Muscle layer of duodenum (tissue), 2 donors: ENCODE measurements around the gene IL31.
"Not testable (repeated sequence)": the region's sequence is repeated elsewhere in the genome, so short reads cannot be mapped to it uniquely, and the experiment has no call there.

ENCODE experiments used
- H3K27ac ChIP-seq: one replicate; pipeline ENCODE4 v1.7.0; 2013; ENCODE audit warnings: mild to moderate bottlenecking, low read length
- H3K27me3 ChIP-seq: one replicate; pipeline ENCODE4 v1.7.0; 2013; ENCODE audit warnings: low read depth, mild to moderate bottlenecking, control low read depth, low read length
- H3K36me3 ChIP-seq, 2 donors: one replicate each; pipeline ENCODE4 v1.7.0; 2013; ENCODE audit warnings: low read length in 2 of 2, control low read depth in 1 of 2, mild to moderate bottlenecking in 1 of 2; ENCODE audit not compliant: insufficient read depth in 2 of 2, control insufficient read depth in 1 of 2
- H3K4me1 ChIP-seq, 2 donors: one replicate each; pipeline ENCODE4 v1.7.0; 2013; ENCODE audit warnings: low read length in 2 of 2, mild to moderate bottlenecking in 2 of 2, control low read depth in 1 of 2, moderate library complexity in 1 of 2; ENCODE audit not compliant: insufficient read depth in 2 of 2, control insufficient read depth in 1 of 2
- H3K4me3 ChIP-seq, 2 donors: one replicate each; pipeline ENCODE4 v1.7.0; 2013; ENCODE audit warnings: low read length in 2 of 2, low read depth in 1 of 2, mild to moderate bottlenecking in 1 of 2
- H3K9me3 ChIP-seq, 2 donors: one replicate each; pipeline ENCODE4 v1.7.0; 2013; ENCODE audit warnings: low read length in 2 of 2, control low read depth in 1 of 2, mild to moderate bottlenecking in 1 of 2; ENCODE audit not compliant: control insufficient read depth in 1 of 2
- donor health status: healthy.

The IL31 gene

DNA sequence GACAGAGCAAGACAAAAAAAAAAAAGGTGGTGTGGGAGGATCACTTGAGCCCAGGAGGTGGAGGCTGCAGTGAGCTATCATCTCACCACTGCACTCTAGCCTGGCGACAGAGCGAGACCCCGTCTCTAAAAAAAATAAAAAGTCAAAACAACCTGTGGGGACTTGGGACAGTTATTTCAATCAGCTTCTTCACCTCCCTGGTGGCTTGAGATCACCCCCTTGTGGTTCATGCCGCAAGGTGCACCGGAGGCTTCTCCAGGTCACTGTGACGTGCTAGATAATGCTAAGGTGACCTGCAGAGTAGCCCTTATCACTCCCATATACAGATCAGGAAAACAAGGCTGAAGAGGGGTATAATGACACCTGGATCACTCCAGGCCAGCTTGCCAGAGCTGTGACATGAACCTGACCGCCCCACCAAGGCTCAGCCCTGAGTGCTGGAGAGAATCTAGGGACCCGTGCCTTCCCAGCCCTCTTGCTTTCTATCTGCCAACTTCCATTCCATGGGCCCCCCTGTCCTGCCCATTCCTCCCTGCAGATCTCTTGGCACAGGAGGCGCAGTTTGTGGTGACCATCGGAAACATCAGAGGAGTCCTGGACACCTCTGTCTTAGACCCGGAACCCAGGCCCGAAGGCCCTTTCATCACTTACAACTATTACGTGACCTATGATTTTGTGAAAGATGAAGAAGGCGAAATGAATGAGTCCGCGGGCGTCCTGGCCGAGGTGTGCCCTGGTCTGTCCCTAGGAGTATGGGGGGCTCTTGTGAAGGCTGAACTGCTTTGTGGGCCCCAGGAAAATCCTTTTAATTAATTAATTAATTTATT lies 17.0 kb upstream of the IL31 start:
- Histone ChIP-seq H3K4me1 (no peaks in the 10 kb centered on the region), H3K36me3 (no peaks in the 10 kb centered on the region), H3K27ac (no peak overlapping the region), H3K4me3 (no peak overlapping the region), H3K27me3 (no peaks in the 10 kb centered on the region), H3K9me3 (peaks cover 0 to 4% of the 10 kb centered on the region in 2 donors)

DNA sequence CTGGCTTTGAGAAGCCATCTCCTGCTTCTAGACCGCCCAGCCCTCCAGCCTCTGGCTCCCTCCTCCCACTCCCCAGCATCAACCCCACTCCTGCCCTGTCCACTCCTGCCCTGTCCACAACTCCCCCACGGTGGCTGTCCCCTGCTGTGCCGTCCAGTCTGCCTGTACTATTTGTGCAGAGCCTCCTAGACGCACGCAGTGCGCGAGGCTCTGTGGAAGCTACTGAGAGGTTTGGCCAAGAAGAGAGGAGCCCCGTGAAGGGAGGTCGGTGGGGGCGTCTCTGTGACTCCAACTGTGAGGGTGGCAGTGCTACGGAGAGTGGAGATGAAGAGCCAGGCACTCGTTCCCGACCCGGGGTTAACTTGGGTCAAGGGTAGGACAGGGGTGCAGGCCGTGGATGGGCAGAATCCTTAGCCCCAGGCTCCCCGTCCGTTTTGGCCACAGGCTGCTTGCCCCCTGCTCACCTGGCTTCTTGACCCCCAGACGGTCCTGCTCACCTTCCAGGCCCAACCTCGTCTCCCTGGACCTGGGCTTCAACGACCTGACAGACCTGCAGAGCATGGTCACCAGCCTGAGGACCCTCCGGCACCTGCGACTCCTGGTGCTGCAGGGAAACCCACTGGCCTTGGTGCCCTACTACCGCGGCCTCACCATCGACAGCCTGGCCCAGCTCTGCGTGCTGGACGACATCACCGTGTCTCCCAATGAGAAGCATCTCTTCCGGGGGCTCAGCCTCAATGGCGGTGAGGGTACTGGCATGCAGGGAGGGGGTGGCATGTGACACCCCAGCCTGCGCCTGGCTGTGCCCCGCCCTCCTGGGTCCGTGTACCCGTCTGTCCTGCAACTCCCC lies 15.8 kb upstream of the IL31 start:
- Histone ChIP-seq H3K27me3 (no peaks in the 10 kb centered on the region), H3K27ac (no peak overlapping the region), H3K4me3 (no peak overlapping the region), H3K36me3 (no peaks in the 10 kb centered on the region), H3K9me3 (no peaks in the 10 kb centered on the region), H3K4me1 (no peaks in the 10 kb centered on the region)

DNA sequence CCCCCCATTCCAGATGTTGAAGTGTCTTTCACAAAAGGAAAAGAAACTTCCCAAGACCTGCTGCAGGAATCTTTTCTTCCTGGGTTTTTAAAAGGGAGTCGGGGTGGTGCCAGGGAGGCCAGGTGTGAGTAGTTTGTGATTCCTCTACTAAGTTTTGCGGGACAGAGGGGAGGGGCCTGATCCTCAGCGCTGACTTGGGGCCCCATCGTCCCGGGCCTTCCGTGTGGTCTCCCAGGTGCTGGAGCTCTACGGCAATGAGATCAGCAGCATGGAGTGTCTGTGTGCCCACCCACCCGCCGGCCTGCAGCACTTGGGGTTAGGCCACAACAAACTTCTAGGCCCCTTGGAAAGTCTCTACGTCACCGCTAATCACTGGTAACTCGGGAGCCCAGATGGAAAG lies 13.4 kb upstream of the IL31 start:
- no peaks in the 10 kb centered on the region for H3K36me3 ChIP-seq
- H3K27me3 ChIP-seq = no peaks in the 10 kb centered on the region
- no peak overlapping the region for H3K27ac ChIP-seq
- no peak overlapping the region for H3K4me3 ChIP-seq
- H3K9me3 ChIP-seq = no peaks in the 10 kb centered on the region
- peaks cover 0 to 3% of the 10 kb centered on the region in 2 donors for H3K4me1 ChIP-seq

DNA sequence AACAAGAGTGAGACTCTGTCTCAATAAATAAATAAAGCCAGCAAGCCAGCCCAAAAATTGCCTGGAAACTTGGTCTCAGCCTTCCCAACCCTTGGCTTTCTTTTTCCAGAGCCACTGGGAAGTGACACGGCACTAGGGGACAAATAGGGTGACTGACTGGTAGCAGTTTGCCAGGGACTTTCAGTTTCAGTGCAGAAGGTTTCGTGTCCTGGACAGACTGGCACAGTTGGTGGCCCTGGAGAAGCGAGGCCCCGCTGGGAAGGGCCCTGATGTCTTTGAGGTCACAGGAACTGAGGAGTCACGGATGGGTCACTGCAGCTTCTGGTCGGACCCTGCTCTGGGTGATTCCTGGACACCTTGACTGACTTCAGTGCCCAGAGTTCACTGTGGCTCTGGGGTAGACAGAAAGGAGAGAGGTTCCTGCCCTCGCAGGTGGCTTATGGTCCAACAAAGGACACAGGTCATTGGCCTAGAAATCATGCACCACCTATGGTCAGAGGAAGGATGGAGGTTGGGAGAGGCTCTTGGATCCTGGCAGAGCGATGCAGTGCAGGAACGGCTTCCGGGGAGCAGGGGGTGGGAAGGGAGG lies 11.6 kb upstream of the IL31 start:
- H3K36me3 ChIP-seq = no peaks in the 10 kb centered on the region
- H3K27me3 ChIP-seq = no peaks in the 10 kb centered on the region
- peaks cover 0 to 3% of the 10 kb centered on the region in 2 donors for H3K4me1 ChIP-seq
- H3K4me3 ChIP-seq = no peak overlapping the region
- no peak overlapping the region for H3K27ac ChIP-seq
- H3K9me3 ChIP-seq = no peaks in the 10 kb centered on the region

DNA sequence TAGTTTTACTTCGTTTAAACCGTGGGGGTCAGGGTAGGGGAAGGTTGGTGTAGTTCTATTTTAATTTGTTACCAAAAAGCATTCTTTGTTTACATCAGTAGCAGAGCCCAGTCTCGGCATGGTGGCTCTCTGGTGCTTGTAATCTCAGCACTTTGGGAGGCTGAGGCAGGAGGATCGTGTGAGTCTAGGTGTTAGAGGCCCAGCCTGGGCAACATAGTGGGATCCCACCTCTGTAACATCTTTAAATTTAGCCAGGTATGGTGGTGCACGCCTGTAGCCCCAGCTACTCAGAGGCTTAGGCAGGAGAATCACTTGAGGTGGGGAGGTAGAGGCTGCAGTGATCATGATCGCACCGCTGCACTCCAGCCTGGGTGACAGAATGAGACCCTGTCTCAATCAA lies 11.1 kb upstream of the IL31 start:
- H3K4me3 ChIP-seq = no peak overlapping the region

DNA sequence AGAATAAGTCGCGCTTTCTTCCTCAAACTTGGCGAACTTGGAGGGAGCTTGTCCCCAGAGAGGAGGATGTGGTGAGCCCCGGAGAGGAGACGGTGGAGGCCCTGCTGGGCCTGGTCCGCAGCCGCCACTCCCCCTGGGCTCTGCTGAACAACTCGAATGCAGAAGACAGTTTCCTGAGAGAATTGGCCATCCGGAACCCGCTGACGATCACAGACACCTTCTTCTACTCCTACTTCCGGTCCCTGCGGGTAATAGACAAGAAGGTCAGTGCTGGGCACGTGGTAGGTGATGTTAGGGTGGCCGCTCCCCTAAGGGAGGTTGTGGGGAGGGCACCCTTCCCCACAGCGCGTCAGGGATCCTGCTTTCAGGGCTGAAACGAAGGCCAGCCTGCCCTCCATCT lies 10.5 kb upstream of the IL31 start:
- H3K36me3 ChIP-seq = no peaks in the 10 kb centered on the region

More for the DNA sequence above, 11.1 kb upstream of the IL31 start:
- Histone ChIP-seq H3K9me3 (no peaks in the 10 kb centered on the region), H3K27ac (no peak overlapping the region), H3K36me3 (no peaks in the 10 kb centered on the region), H3K4me1 (peaks cover 0 to 3% of the 10 kb centered on the region in 2 donors), H3K27me3 (no peaks in the 10 kb centered on the region)

DNA sequence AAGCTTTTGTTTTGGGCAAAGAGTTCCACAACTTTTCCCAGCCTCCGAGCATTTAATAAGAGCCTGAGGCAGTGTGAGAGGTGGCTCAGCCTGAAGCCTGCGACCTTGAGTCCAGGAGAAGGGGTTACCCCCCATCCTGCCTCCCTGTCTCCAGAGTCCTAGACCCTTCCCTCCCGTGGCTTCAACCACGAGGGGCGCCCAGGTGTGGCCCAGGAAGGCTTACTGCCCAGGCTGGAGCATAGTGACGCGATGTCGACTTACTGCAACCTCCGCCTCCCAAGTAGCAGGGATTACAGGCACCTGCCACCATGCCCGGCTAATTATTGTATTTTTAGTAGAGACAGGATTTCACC lies 9.5 kb upstream of the IL31 start:
- H3K27ac ChIP-seq = no peak overlapping the region
- H3K9me3 ChIP-seq = no peaks in the 10 kb centered on the region
- H3K4me1 ChIP-seq = peaks cover 0 to 3% of the 10 kb centered on the region in 2 donors
- H3K36me3 ChIP-seq = no peaks in the 10 kb centered on the region
- H3K4me3 ChIP-seq = peak overlapping the region in 1 of 2 donors; percentile 68
- H3K27me3 ChIP-seq = no peaks in the 10 kb centered on the region

More for the DNA sequence above, 10.5 kb upstream of the IL31 start:
- no peak overlapping the region for H3K4me3 ChIP-seq
- H3K27me3 ChIP-seq = no peaks in the 10 kb centered on the region
- peaks cover 0 to 3% of the 10 kb centered on the region in 2 donors for H3K4me1 ChIP-seq
- no peaks in the 10 kb centered on the region for H3K9me3 ChIP-seq
- H3K27ac ChIP-seq = no peak overlapping the region

DNA sequence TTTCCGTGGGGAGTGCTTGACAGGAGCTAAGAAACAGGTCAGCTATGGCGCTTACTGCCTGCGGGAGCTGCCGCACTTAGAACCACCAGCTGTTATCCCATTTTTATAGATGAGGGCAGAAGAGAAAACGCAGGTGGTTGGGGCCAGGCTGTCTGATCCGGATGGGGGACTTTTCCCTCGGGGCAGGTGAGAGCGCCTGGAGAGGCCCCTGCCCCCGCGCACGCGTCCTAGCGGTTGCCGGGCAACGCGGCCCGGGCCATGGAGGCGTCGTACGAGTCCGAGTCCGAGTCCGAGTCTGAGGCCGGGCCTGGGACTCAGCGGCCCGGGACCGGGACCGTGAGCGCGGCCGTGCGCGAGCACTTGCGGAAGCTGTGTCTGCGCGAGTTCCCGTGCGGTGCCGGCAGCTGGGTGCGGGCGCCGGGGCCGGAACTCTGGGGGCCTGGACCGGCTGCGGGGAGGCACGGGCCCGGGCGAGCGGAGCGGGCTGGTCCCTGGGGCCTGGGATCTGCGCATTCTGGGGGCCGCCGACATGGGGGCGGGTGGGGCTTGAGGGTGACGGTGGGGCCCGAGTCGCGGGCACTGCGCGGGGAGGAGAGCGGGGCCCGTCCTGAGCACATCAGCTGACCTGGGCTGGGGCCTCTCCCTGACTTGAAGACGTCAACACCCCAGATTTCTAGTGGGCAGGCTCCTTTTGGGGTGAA lies 9.0 kb upstream of the IL31 start, which contains the start of gene LRRC43:
Gene LRRC43, plus strand, starts transcription at position 237 of the 701 bp plus-strand sequence. Its CDS starts 22 bp downstream, at position 259.
- Histone ChIP-seq H3K27me3 (no peaks in the 10 kb centered on the region), H3K4me3 (peak within 1 kb of the TSS; percentile 44 to 68), H3K4me1 (peaks cover 0 to 3% of the 10 kb centered on the region in 2 donors), H3K36me3 (no peaks in the 10 kb centered on the region), H3K27ac (no peak within 1 kb of the TSS), H3K9me3 (no peaks in the 10 kb centered on the region)

DNA sequence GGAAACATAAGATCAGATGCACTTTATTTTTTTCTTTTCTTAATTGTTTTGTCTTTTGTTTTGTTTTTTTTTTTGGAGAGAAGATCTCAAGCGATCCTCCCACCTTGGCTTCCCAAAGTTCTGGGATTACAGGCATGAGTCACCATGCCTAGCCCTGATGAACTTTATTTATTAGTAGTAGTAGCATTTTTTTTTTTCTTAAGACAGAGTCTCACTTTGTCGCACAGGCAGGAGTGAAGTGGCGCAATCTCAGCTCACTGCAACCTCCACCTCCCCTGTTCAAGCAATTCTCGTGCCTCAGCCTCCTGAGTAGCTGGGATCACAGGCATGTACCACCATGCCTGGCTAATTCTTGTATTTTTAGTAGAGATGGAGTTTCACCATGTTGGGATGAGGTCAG lies 2.5 kb upstream of the IL31 start:
- not testable (repeated sequence) for H3K27me3 ChIP-seq, H3K36me3 ChIP-seq, H3K4me1 ChIP-seq, H3K27ac ChIP-seq, H3K9me3 ChIP-seq, H3K4me3 ChIP-seq

DNA sequence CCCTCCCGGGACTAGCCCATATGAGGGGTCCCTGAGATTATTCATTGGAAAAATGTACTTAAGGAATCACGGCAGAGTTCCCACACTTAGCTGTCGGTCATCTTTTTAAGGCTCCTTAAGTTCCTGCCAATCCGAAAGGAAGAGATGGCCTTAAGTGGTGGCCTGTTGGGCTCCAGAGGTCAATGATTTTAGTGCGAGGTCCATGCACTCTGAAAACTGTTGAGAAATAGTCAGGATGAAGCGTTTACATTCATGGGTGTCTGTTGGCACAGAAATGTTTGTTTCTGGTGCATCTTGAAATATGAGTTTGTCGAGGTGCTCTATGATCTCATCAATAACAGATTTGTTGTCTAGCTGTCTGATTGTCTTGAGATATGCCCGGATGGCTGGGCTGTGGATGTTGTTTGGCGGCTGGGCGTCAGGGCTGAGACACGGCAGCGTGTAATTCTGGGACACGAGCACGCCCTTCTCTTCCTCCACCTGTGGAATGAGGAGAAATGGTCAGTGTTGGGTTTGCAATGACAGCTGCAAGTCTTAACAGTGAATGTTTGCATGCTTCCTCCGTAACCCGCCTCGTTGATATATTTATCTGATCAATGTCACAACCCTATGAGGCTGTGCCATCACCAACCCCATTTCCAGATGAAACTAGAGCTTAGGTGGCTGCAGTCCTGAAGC lies 1.6 kb downstream of the IL31 start:
- H3K4me3 ChIP-seq = no peak overlapping the region
- no peaks in the 10 kb centered on the region for H3K27me3 ChIP-seq
- H3K27ac ChIP-seq = no peak overlapping the region
- H3K9me3 ChIP-seq = no peaks in the 10 kb centered on the region
- H3K36me3 ChIP-seq = no peaks in the 10 kb centered on the region
- H3K4me1 ChIP-seq = no peaks in the 10 kb centered on the region
